ENCODE data around the gene ACVRL1.
A peak's percentile ranks its signal among the peaks of the same experiment; 100 is the strongest.
"Not testable (repeated sequence)": the region's sequence is repeated elsewhere in the genome, so short reads cannot be mapped to it uniquely, and the experiment has no call there.

The ACVRL1 gene

GRCh38 chr12:51873251-51873994, 33.9 kb upstream of the ACVRL1 start:
- no peak for DNase-seq (ENCODE audit: low read depth in 1 of 2, low spot score in 1 of 2)

GRCh38 chr12:51874000-51874399, 33.3 kb upstream of the ACVRL1 start:
- no peak for DNase-seq (ENCODE audit: low read depth in 1 of 2, low spot score in 1 of 2)

GRCh38 chr12:51874486-51874885, 32.8 kb upstream of the ACVRL1 start:
- no peak for DNase-seq (ENCODE audit: low read depth in 1 of 2, low spot score in 1 of 2)

GRCh38 chr12:51879102-51879501, 28.2 kb upstream of the ACVRL1 start:
- no peak for DNase-seq (ENCODE audit: low read depth in 1 of 2, low spot score in 1 of 2)

- DNase-seq (ENCODE audit: low read depth in 1 of 2, low spot score in 1 of 2): no peak
These were observed 24.0 kb upstream of the ACVRL1 start for GRCh38 chr12:51883295-51883694.

GRCh38 chr12:51883998-51884675, 23.2 kb upstream of the ACVRL1 start:
- DNase-seq (ENCODE audit: low read depth in 1 of 2, low spot score in 1 of 2): no peak

GRCh38 chr12:51884676-51885229, 22.6 kb upstream of the ACVRL1 start:
- DNase-seq (ENCODE audit: low read depth in 1 of 2, low spot score in 1 of 2): no peak

- not testable (repeated sequence) for DNase-seq (ENCODE audit: low read depth in 1 of 2, low spot score in 1 of 2)
These were observed 21.8 kb upstream of the ACVRL1 start for GRCh38 chr12:51885294-51886020.

- DNase-seq (ENCODE audit: low read depth in 1 of 2, low spot score in 1 of 2): peak in 1 of 2 donors; percentile 25
These were observed 21.1 kb upstream of the ACVRL1 start for GRCh38 chr12:51886021-51886710.

GRCh38 chr12:51887476-51888315, 19.6 kb upstream of the ACVRL1 start, which contains the start of gene ANKRD33:
ANKRD33 (plus strand) TSS chr12:51888103; CDS start chr12:51888187, 84 bp downstream.
- no peak for DNase-seq (ENCODE audit: low read depth in 1 of 2, low spot score in 1 of 2)

- no peak for DNase-seq (ENCODE audit: low read depth in 1 of 2, low spot score in 1 of 2)
These were observed 18.7 kb upstream of the ACVRL1 start for GRCh38 chr12:51888316-51889215.

- DNase-seq (ENCODE audit: low read depth in 1 of 2, low spot score in 1 of 2): no peak
These were observed 17.8 kb upstream of the ACVRL1 start for GRCh38 chr12:51889216-51890132.

GRCh38 chr12:51890133-51890464, 17.2 kb upstream of the ACVRL1 start:
- no peak for DNase-seq (ENCODE audit: low read depth in 1 of 2, low spot score in 1 of 2)

GRCh38 chr12:51890511-51891171, 16.7 kb upstream of the ACVRL1 start:
- no peak for DNase-seq (ENCODE audit: low read depth in 1 of 2, low spot score in 1 of 2)

GRCh38 chr12:51891843-51892242, 15.5 kb upstream of the ACVRL1 start:
- no peak for DNase-seq (ENCODE audit: low read depth in 1 of 2, low spot score in 1 of 2)

- DNase-seq (ENCODE audit: low read depth in 1 of 2, low spot score in 1 of 2): no peak
These were observed 13.5 kb upstream of the ACVRL1 start for GRCh38 chr12:51893786-51894185.

- DNase-seq (ENCODE audit: low read depth in 1 of 2, low spot score in 1 of 2): no peak
These were observed 11.7 kb upstream of the ACVRL1 start for GRCh38 chr12:51895378-51896135.
